ENCODE measurements around the gene SEC23B. TPM values are rescaled to one million over a fixed set of nuclear protein-coding genes. Genes with fewer than 3 reads are reported as not detected.

The SEC23B gene
- total RNA-seq, 2 experiments from 2014 or later, result 42.6 to 51.6 TPM

GRCh38 chr20:18578581-18578980 is 70.8 kb downstream of the SEC23B start:
- Histone ChIP-seq H4K20me1 (ENCODE audit: insufficient read depth, low read length) (no peaks in the 10 kb centered on the region), H3K4me2 (ENCODE audit: low read length) (no peak overlapping the region), H3K27ac (ENCODE audit: low read depth, low read length, poor library complexity, severe bottlenecking) (no peak overlapping the region), H3K9me2 (ENCODE audit: insufficient read depth, low read length) (no peaks in the 10 kb centered on the region), H3K36me3 (ENCODE audit: insufficient read depth, low read length) (no peaks in the 10 kb centered on the region), H3K4me1 (ENCODE audit: insufficient read depth, low read length, poor library complexity, severe bottlenecking) (no peaks in the 10 kb centered on the region), H2AFZ (ENCODE audit: low read length) (no peak overlapping the region), H3K9me3 (ENCODE audit: low read length) (no peaks in the 10 kb centered on the region), H3K4me3 (ENCODE audit: low read depth, low read length, poor library complexity, severe bottlenecking) (no peak overlapping the region), H3K79me2 (ENCODE audit: insufficient read depth, low read depth, low read length) (no peaks in the 10 kb centered on the region)
- POLR2A ChIA-PET, result interaction anchor here (1.5 kb wide), 2 partner anchors 16 to 71 kb away, joined by 3 to 4 read pairs; partner anchors contain the start of gene SEC23B
- CTCF ChIA-PET (ENCODE audit: unreplicated experiment), result no interaction called here
- no peak for TF ChIP-seq EZH2phosphoT487 (IDR thresholded peaks at IDR 0.05; ENCODE audit: borderline replicate concordance, low read depth, low read length)
- no peak for TF ChIP-seq CTCF (conservative IDR thresholded peaks at IDR 0.05; ENCODE audit: low read length)
- no peak for DNase-seq (ENCODE audit: low spot score)
- intact Hi-C loops (cut with micrococcal nuclease; ENCODE audit: unreplicated experiment), result no loop called here
- no TSS peak for BruUV-seq (replicated peaks)

- Histone ChIP-seq H3K9me2 (ENCODE audit: insufficient read depth, low read length) (no peaks in the 10 kb centered on the region), H2AFZ (ENCODE audit: low read length) (no peak overlapping the region), H3K4me3 (ENCODE audit: low read depth, low read length, poor library complexity, severe bottlenecking) (no peak overlapping the region), H3K36me3 (ENCODE audit: insufficient read depth, low read length) (no peaks in the 10 kb centered on the region), H3K79me2 (ENCODE audit: insufficient read depth, low read depth, low read length) (no peaks in the 10 kb centered on the region), H3K27ac (ENCODE audit: low read depth, low read length, poor library complexity, severe bottlenecking) (no peak overlapping the region), H3K4me2 (ENCODE audit: low read length) (no peak overlapping the region), H3K9me3 (ENCODE audit: low read length) (no peaks in the 10 kb centered on the region), H4K20me1 (ENCODE audit: insufficient read depth, low read length) (no peaks in the 10 kb centered on the region), H3K4me1 (ENCODE audit: insufficient read depth, low read length, poor library complexity, severe bottlenecking) (no peaks in the 10 kb centered on the region)
- TF ChIP-seq CTCF (conservative IDR thresholded peaks at IDR 0.05; ENCODE audit: low read length) (no peak), EZH2phosphoT487 (IDR thresholded peaks at IDR 0.05; ENCODE audit: borderline replicate concordance, low read depth, low read length) (no peak)
- intact Hi-C loops (cut with micrococcal nuclease; ENCODE audit: unreplicated experiment), result no loop called here
- no peak for DNase-seq (ENCODE audit: low spot score)
- CTCF ChIA-PET (ENCODE audit: unreplicated experiment), result no interaction called here
- POLR2A ChIA-PET, result interaction anchor here (0.6 to 1.5 kb wide), 4 partner anchors 9 to 635 kb away, joined by 3 to 4 read pairs (median 4); no protein-coding TSS in a partner anchor
- no TSS peak for BruUV-seq (replicated peaks)
These were observed 72.3 kb downstream of the SEC23B start for GRCh38 chr20:18580012-18580411.

- Histone ChIP-seq H3K27ac (ENCODE audit: low read depth, low read length, poor library complexity, severe bottlenecking) (no peak overlapping the region), H3K9me3 (ENCODE audit: low read length) (no peaks in the 10 kb centered on the region), H3K36me3 (ENCODE audit: insufficient read depth, low read length) (no peaks in the 10 kb centered on the region), H3K4me2 (ENCODE audit: low read length) (no peak overlapping the region), H3K4me1 (ENCODE audit: insufficient read depth, low read length, poor library complexity, severe bottlenecking) (peaks cover 15% of the 10 kb centered on the region), H3K79me2 (ENCODE audit: insufficient read depth, low read depth, low read length) (no peaks in the 10 kb centered on the region; the same call in 1 of the 2 replicates), H4K20me1 (ENCODE audit: insufficient read depth, low read length) (no peaks in the 10 kb centered on the region), H3K4me3 (ENCODE audit: low read depth, low read length, poor library complexity, severe bottlenecking) (no peak overlapping the region), H2AFZ (ENCODE audit: low read length) (no peak overlapping the region), H3K9me2 (ENCODE audit: insufficient read depth, low read length) (no peaks in the 10 kb centered on the region)
- intact Hi-C loops (cut with micrococcal nuclease; ENCODE audit: unreplicated experiment), result loop anchor here (5.0 kb wide), 1 partner anchor 173 kb away; no protein-coding TSS in a partner anchor
- TF ChIP-seq EZH2phosphoT487 (IDR thresholded peaks at IDR 0.05; ENCODE audit: borderline replicate concordance, low read depth, low read length) (no peak), CTCF (conservative IDR thresholded peaks at IDR 0.05; ENCODE audit: low read length) (no peak)
- no TSS peak for BruUV-seq (replicated peaks)
- DNase-seq (ENCODE audit: low spot score), result no peak
- ChIA-PET CTCF (ENCODE audit: unreplicated experiment) (interaction anchor here (0.5 kb wide), 1 partner anchor 1015 kb away, joined by 3 read pairs; the partner anchor contains the start of gene DSTN), POLR2A (interaction anchor here (0.5 to 1.5 kb wide), 3 partner anchors 9 to 20 kb away, joined by 4 to 6 read pairs (median 5); partner anchors contain the start of gene SMIM26)
These were observed 77.4 kb downstream of the SEC23B start for GRCh38 chr20:18585134-18585533.
